Ecto neural progenitor cell (in vitro differentiated cells): ENCODE results near the gene NDRG3.
"Not testable (repeated sequence)": the region's sequence is repeated elsewhere in the genome, so short reads cannot be mapped to it uniquely, and the experiment has no call there.

Experiments
- DNase-seq: peaks from one replicate; pipeline ENCODE4 v3.0.0-alpha.2; 2018; ENCODE audit warnings: low spot score

The NDRG3 gene

GRCh38 chr20:36687850-36688249 is 58.0 kb downstream of the NDRG3 start:
- DNase-seq: no peak

- DNase-seq: no peak
These were observed 58.9 kb downstream of the NDRG3 start for GRCh38 chr20:36686944-36687343.

GRCh38 chr20:36686504-36686903 is 59.4 kb downstream of the NDRG3 start:
- DNase-seq: no peak

GRCh38 chr20:36684747-36685146 is 61.1 kb downstream of the NDRG3 start:
- DNase-seq: no peak

GRCh38 chr20:36682311-36682710 is 63.6 kb downstream of the NDRG3 start:
- no peak for DNase-seq

GRCh38 chr20:36677422-36677771 is 68.5 kb downstream of the NDRG3 start:
- DNase-seq: no peak

- DNase-seq: peak; percentile 94
These were observed 69.0 kb downstream of the NDRG3 start for GRCh38 chr20:36676701-36677421.

- not testable (repeated sequence) for DNase-seq
These were observed 70.3 kb downstream of the NDRG3 start for GRCh38 chr20:36675545-36675944.

GRCh38 chr20:36672991-36673390 is 72.9 kb downstream of the NDRG3 start:
- DNase-seq: no peak

- DNase-seq: no peak
These were observed 75.1 kb downstream of the NDRG3 start for GRCh38 chr20:36670665-36671357.

GRCh38 chr20:36666181-36666740 is 79.6 kb downstream of the NDRG3 start:
- DNase-seq: no peak

- DNase-seq: no peak
These were observed 82.9 kb downstream of the NDRG3 start for GRCh38 chr20:36663031-36663430.

GRCh38 chr20:36658300-36658699 is 87.6 kb downstream of the NDRG3 start:
- no peak for DNase-seq

- no peak for DNase-seq
These were observed 89.2 kb downstream of the NDRG3 start for GRCh38 chr20:36656733-36657132.

- DNase-seq: no peak
These were observed 90.9 kb downstream of the NDRG3 start for GRCh38 chr20:36655004-36655403.

GRCh38 chr20:36654506-36654905 is 91.4 kb downstream of the NDRG3 start:
- no peak for DNase-seq

GRCh38 chr20:36653456-36653855 is 92.4 kb downstream of the NDRG3 start:
- DNase-seq: no peak

GRCh38 chr20:36647196-36648121 is 98.4 kb downstream of the NDRG3 start:
- DNase-seq: no peak

GRCh38 chr20:36646678-36647077 is 99.2 kb downstream of the NDRG3 start:
- DNase-seq: no peak

GRCh38 chr20:36645998-36646397 is 99.9 kb downstream of the NDRG3 start, which contains the start of gene SLA2:
Gene SLA2, minus strand, starts transcription at chr20:36646196. Its CDS starts 4,861 bp downstream, at chr20:36641335.
- DNase-seq: no peak

- DNase-seq: no peak
These were observed 100.5 kb downstream of the NDRG3 start for GRCh38 chr20:36645353-36645752.

GRCh38 chr20:36644706-36645095 is 101.2 kb downstream of the NDRG3 start:
- DNase-seq: no peak
